Loucy (cell line): ENCODE measurements around the gene ASTN2.

Experiments
- H2AFZ ChIP-seq: fragments of 200-600 bp; sonication (generic); 2 replicates; pipeline ENCODE4 v1.6.0; 2016; ENCODE audit warnings: antibody characterized with exemption, mild to moderate bottlenecking, low read length, moderate library complexity
- H3F3A ChIP-seq: fragments of 200-600 bp; 2 replicates; pipeline ENCODE4 v1.6.0; 2016; ENCODE audit warnings: antibody characterized with exemption, low read depth, mild to moderate bottlenecking
- H3K27me3 ChIP-seq: fragments of 200-600 bp; sonication (generic); 2 replicates; pipeline ENCODE4 v1.6.1; 2014; ENCODE audit warnings: low read length, mild to moderate bottlenecking; ENCODE audit not compliant: insufficient read depth, poor library complexity, severe bottlenecking
- H3K36me3 ChIP-seq: fragments of 200-600 bp; sonication (generic); 2 replicates; pipeline ENCODE4 v1.6.1; 2016; ENCODE audit warnings: low read length; ENCODE audit not compliant: insufficient read depth
- H3K4me1 ChIP-seq: fragments of 200-600 bp; sonication (generic); 2 replicates; pipeline ENCODE4 v1.5.1; 2014; ENCODE audit warnings: low read length, mild to moderate bottlenecking; ENCODE audit not compliant: insufficient read depth, poor library complexity, severe bottlenecking
- H3K4me2 ChIP-seq: fragments of 200-600 bp; sonication (generic); 2 replicates; pipeline ENCODE4 v1.6.0; 2014; ENCODE audit warnings: antibody characterized with exemption, low read length, low read depth, mild to moderate bottlenecking; ENCODE audit not compliant: poor library complexity, severe bottlenecking
- H3K4me3 ChIP-seq: fragments of 200-600 bp; sonication (generic); 2 replicates; pipeline ENCODE4 v1.5.1; 2014; ENCODE audit warnings: low read length, mild to moderate bottlenecking, mixed read lengths; ENCODE audit not compliant: poor library complexity, severe bottlenecking
- H3K79me2 ChIP-seq: fragments of 200-600 bp; sonication (generic); 2 replicates; pipeline ENCODE4 v1.6.1; 2014; ENCODE audit warnings: low read length; ENCODE audit not compliant: insufficient read depth
- H3K9ac ChIP-seq: fragments of 200-600 bp; sonication (generic); 2 replicates; pipeline ENCODE4 v1.6.0; 2014; ENCODE audit warnings: mild to moderate bottlenecking, low read depth, low read length, moderate library complexity; ENCODE audit not compliant: poor library complexity, severe bottlenecking
- H3K9me2 ChIP-seq: fragments of 200-600 bp; sonication (generic); replicated peaks from 2 replicates; pipeline ENCODE4 v1.6.1; 2016; ENCODE audit warnings: low read depth, low read length, mixed read lengths
- H3K9me3 ChIP-seq: fragments of 200-600 bp; sonication (generic); 2 replicates; pipeline ENCODE4 v1.6.1; 2014; ENCODE audit warnings: mild to moderate bottlenecking, antibody characterized with exemption, low read length, low read depth; ENCODE audit not compliant: insufficient read depth
- H4K20me1 ChIP-seq: fragments of 200-600 bp; sonication (generic); 2 replicates; pipeline ENCODE4 v1.6.0; 2014; ENCODE audit warnings: antibody characterized with exemption, low read length, mild to moderate bottlenecking; ENCODE audit not compliant: insufficient read depth, poor library complexity, severe bottlenecking
- EZH2phosphoT487 ChIP-seq: fragments of 200-600 bp; IDR thresholded peaks from 2 replicates; pipeline ENCODE4 v1.6.1; 2018; ENCODE audit warnings: antibody characterized with exemption, mild to moderate bottlenecking, moderate library complexity, borderline replicate concordance
- TF ChIP-seq, protein P1 (sequence below): fragments of 200-600 bp; sonication (generic); conservative IDR thresholded peaks from 2 replicates; pipeline ENCODE4 v1.5.1; 2014; ENCODE audit warnings: mild to moderate bottlenecking, antibody characterized with exemption, low read length

The ASTN2 gene

DNA sequence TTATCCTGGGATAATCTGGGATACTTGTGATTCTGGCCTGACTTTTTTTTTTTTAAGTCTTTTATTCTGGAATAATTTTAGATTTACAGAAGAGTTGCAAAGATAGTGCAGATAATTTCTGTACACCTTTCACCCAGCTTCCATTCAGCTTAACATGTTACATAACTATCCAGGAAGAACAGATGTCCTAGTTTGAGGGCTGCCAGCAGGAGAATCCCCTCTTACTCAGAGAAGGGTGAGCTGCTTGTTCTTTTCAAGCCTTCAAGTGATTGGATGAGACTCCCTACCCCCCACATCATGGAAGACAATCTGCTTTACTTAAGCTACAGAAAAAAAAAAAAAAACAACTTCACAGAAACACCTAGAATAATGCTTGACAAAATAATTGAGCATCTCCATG is 473.6 kb downstream of the ASTN2 start:
- no peaks in the 10 kb centered on the region for H4K20me1 ChIP-seq
- H3K9me2 ChIP-seq, result no peaks in the 10 kb centered on the region
- H3K4me2 ChIP-seq, result no peak overlapping the region
- no peak overlapping the region for H3K4me3 ChIP-seq
- H2AFZ ChIP-seq, result no peak overlapping the region
- H3K36me3 ChIP-seq, result no peaks in the 10 kb centered on the region
- H3K4me1 ChIP-seq, result no peaks in the 10 kb centered on the region
- no peaks in the 10 kb centered on the region for H3K79me2 ChIP-seq
- no peaks in the 10 kb centered on the region for H3K27me3 ChIP-seq
- no peaks in the 10 kb centered on the region for H3F3A ChIP-seq
- TF ChIP-seq, protein P1, sequence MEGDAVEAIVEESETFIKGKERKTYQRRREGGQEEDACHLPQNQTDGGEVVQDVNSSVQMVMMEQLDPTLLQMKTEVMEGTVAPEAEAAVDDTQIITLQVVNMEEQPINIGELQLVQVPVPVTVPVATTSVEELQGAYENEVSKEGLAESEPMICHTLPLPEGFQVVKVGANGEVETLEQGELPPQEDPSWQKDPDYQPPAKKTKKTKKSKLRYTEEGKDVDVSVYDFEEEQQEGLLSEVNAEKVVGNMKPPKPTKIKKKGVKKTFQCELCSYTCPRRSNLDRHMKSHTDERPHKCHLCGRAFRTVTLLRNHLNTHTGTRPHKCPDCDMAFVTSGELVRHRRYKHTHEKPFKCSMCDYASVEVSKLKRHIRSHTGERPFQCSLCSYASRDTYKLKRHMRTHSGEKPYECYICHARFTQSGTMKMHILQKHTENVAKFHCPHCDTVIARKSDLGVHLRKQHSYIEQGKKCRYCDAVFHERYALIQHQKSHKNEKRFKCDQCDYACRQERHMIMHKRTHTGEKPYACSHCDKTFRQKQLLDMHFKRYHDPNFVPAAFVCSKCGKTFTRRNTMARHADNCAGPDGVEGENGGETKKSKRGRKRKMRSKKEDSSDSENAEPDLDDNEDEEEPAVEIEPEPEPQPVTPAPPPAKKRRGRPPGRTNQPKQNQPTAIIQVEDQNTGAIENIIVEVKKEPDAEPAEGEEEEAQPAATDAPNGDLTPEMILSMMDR, result no peak
- no peak for TF ChIP-seq EZH2phosphoT487
- no peaks in the 10 kb centered on the region for H3K9me3 ChIP-seq
- H3K9ac ChIP-seq, result no peak overlapping the region

DNA sequence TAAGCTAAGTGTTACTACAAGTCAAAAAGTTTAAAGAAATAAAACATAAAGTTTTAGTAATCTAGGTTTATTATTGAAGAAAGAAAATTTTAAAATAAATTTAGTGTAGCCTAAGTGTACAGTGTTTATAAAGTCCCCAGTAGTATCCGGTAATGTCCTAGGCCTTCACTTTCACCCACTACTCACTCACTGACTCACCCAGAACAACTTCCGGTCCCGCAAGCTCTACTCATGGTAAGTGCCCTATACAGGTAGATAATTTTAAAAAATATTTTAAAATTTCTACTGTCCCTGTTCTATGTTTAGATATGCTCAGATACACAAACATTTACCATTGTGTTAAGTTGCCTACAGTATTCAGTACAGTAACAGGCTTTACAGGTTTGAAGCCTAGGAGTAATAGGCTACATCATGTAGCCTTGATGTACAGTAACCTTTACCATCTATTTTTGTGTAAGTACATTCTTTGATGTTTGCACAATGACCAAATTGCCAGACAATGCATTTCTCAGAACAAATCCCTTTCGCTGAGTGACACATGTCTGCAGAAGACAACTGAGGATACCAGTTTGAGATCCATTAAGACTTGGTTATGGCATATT is 474.1 kb downstream of the ASTN2 start:
- H3K4me2 ChIP-seq, result no peak overlapping the region
- no peak overlapping the region for H2AFZ ChIP-seq
- TF ChIP-seq, protein P1, result no peak
- no peak for TF ChIP-seq EZH2phosphoT487
- H3K36me3 ChIP-seq, result no peaks in the 10 kb centered on the region
- no peaks in the 10 kb centered on the region for H3K9me3 ChIP-seq
- no peak overlapping the region for H3K9ac ChIP-seq
- H3K9me2 ChIP-seq, result no peaks in the 10 kb centered on the region
- H3F3A ChIP-seq, result no peaks in the 10 kb centered on the region
- H4K20me1 ChIP-seq, result no peaks in the 10 kb centered on the region
- no peaks in the 10 kb centered on the region for H3K79me2 ChIP-seq
- no peak overlapping the region for H3K4me3 ChIP-seq
- no peaks in the 10 kb centered on the region for H3K4me1 ChIP-seq
- H3K27me3 ChIP-seq, result no peaks in the 10 kb centered on the region

DNA sequence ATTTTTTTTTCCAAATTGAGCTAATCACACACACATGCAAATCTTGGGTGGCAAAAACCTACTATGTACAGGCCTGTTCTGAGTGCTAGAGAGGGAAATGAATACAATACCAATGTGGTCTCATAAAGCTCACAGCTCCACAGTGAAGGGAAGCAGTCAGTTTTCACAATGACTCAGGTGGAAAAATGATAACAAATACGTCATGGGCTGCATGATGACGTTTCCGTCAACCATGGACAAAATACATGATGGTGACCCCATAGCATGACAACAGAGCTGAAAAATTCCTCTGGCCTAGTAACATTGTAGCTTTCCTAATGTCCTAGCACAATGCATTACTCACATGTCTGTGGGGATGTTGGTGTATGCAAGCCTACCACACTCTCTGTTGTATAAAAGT is 475.2 kb downstream of the ASTN2 start:
- Histone ChIP-seq H3K4me1 (no peaks in the 10 kb centered on the region), H3F3A (no peaks in the 10 kb centered on the region), H3K27me3 (no peaks in the 10 kb centered on the region), H3K9me2 (no peaks in the 10 kb centered on the region), H3K4me2 (no peak overlapping the region), H3K9ac (no peak overlapping the region), H4K20me1 (no peaks in the 10 kb centered on the region), H3K9me3 (no peaks in the 10 kb centered on the region), H2AFZ (no peak overlapping the region), H3K36me3 (no peaks in the 10 kb centered on the region), H3K4me3 (no peak overlapping the region), H3K79me2 (no peaks in the 10 kb centered on the region)
- TF ChIP-seq, protein P1, result no peak
- TF ChIP-seq EZH2phosphoT487, result no peak
